Measurements from ENCODE around the gene CTU2.

Gene CTU2

DNA sequence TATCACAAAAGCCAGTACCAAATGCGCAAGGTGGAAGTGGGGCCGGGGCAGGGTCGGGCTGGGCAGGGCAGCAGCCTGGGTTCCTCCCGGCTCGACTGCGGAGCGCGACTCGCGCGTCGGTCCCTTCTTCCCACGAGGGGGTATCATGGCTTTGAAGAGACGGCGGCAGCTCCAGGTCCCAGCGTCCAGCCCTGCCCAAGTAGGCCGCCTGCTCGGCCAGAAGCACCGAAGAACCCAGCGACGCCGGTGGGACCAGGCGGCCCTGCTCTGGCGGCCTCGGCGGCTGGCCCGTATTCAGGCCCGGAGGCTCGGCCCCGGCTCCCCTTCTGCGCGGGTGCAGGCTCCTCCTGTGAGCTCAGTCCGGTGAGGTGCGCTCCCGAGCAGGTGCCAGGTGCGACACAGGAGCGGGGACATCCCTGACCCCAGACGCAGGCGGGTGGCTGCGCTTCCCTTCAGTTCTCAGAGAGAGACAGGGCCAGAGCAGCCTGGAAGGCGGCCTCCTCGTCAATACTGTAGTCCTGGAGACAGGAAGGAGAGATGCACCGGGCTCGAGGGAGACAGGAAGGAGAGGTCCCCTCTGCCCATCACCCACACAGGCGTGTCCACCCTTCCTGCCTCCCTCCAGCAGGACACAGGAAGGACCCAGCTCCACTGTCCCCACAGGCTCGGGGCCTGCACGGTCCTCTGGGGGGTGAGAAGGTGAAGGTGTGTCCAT lies 9.0 kb upstream of the CTU2 start:
- DNase-seq (ENCODE audit: low spot score) = no peak

DNA sequence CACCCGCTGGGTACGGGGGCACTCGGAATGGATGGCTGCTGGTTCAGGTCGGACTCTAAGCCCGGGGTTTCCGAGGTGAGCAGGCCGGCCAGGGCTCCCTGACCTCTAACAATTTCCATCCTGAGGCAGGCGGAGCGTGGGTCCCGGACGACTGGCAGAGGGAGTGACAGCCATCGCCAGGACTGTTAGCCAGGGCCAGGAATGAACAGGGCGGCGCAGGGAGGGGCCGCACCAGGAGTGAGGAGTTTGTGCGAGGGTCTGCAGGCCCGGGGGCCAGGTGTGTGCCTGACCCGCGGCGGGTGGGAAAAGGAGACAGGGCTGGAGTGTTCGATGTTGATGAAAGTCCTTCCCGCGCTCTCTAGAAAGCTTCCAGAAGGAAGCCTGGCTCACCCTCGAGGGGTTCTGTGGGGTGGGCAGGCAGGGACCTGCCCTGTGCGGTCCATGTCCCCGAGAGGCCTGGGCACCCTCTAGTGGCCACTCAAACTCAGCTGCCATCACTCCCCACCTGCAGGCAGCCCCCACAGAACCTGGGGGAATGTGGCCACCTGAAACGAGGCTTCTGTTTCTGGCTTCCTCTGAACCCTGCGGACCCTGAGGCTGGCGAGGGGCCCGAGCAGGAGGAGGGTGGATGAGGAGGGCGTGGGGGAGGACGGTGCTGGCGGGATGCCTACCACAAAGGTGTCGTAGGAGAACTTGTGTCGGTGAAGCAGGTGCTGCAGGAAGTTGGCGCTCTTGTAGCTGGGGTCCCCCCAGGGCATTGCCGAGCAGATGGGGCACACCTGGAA lies 8.3 kb upstream of the CTU2 start:
- DNase-seq (ENCODE audit: low spot score) = no peak

DNA sequence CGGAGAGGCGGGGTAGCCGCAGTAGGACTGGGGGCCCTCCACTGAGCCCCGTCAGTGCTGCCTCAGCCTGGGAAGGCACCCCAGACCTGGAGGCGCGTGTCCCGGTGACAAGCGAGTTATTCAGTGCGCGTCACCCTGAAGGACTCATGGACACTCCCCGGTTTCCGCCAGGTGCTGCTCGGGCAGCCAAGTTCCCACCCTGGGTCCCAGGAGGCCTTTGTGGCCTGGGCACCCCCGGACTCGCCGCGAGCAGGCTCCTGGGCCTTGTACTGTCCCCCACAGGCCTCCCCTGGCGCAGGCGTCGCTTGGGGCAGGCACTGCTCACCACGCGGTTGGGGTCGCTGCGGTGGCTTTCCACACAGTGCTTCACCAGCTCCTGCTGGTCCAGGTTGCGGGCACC lies 7.7 kb upstream of the CTU2 start:
- DNase-seq (ENCODE audit: low spot score) = no peak

DNA sequence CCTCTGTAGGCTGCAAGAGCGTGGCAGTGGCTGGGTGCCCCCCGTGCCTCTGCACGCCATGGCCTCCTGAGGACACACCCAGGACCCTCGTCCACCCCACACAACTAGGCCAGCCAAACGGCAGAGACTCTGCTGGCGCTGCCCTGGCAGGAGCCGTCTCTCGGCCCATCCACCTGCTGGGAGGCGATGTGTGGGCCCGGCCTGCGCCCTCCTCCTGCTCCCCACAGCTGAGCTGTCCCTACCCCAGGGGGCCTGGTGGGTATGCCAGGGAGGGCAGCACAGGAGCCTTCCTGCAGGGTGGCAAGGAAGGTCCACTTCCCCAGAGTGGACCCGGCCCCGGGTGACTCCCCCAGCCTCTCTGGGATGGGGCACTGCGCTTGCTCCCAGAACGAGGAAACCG lies 7.1 kb upstream of the CTU2 start:
- DNase-seq (ENCODE audit: low spot score) = no peak

DNA sequence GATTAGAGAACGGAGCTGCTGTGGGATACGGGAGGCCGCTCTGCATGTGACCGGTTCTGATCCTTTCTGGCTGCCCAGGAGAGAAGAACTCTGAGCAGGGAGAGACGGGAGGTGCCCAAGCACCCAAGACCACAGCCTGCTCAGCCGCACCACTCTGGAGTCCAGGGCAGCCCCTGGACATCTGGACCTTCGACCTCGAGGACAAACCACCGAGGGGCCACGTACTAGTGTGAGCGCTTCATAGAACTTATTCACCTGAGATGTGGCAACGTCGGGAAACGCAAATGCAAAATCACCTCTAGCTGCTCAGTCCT lies 6.0 kb upstream of the CTU2 start:
- no peak for DNase-seq (ENCODE audit: low spot score)

DNA sequence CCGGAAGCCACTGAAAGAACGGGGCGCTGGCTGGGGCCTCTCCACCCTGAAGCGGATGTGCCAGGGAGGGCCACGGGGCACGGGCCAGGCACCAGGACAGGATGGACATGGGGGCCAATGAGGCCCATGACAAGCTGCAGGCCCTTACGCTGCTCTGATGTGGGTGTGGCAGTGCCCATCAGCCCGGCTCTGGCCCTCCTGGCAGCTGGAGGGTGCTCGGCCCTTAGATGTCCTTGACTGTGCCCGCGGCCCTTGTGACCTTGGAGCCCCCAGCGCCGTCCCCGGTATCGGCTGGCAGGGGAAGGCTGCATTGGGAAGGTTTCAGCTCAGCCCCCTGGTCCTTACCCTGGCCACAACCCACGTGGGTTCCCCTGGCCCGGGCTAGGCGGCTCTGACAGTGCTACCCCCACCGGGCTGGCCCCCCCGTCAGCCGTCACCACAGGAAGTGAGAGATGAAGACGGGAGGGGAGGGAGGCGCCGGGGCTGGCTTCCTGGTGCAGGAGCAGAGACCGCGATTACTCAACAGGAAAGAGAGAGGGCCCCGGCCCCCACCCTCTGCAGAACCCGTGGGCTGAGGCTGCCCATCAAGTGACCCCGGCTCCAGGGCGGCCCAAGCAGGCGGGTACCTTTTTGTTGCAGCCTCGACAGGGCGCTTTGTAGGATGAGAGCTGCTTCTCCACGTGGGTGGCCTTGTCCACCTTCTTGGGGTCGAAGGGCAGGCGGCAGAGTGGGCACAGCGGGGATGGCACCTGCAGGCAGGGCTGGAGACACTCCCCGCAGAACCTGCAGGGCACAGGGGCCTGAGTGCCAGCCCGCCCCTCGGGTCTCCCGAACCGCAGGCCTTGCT lies 5.4 kb upstream of the CTU2 start:
- DNase-seq (ENCODE audit: low spot score) = peak; percentile 53

DNA sequence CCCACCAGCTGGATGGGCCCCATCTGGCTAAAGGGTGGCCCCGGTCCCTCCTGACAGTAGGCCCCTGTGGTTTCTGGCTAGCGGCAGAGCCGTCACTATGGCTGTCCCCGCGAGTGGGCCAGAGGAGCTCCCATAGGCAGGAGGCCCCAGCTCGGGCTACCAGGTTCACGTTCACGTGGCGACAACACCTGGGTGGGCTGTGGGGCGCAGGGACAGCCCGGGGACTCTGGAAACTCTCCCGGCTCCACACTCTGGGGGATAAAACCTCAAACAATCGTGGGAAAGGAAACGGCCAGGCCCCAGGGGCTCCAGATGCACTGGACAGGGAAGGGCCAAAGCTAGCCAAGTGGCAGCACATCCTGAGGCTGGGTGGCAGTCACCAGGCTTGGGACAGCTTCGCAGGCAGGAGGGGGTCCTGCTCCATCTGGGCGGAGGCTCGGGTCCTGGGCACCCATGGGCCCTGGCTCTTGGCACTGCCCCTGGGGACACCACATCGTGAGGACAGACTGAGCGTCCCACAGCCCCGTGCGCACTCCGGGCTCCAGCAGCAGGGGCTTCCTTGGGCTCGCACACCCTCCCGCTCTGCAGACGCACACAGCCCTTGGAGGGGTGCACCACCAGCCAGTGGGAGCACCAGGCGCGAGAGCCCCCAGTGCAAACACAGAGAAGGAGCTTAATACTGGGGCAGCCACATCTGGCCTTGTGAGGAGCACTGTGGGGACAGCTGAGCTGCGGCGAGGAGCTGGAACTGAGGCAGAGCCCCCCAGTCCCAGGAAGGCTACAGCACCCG lies 4.5 kb upstream of the CTU2 start:
- DNase-seq (ENCODE audit: low spot score) = no peak

DNA sequence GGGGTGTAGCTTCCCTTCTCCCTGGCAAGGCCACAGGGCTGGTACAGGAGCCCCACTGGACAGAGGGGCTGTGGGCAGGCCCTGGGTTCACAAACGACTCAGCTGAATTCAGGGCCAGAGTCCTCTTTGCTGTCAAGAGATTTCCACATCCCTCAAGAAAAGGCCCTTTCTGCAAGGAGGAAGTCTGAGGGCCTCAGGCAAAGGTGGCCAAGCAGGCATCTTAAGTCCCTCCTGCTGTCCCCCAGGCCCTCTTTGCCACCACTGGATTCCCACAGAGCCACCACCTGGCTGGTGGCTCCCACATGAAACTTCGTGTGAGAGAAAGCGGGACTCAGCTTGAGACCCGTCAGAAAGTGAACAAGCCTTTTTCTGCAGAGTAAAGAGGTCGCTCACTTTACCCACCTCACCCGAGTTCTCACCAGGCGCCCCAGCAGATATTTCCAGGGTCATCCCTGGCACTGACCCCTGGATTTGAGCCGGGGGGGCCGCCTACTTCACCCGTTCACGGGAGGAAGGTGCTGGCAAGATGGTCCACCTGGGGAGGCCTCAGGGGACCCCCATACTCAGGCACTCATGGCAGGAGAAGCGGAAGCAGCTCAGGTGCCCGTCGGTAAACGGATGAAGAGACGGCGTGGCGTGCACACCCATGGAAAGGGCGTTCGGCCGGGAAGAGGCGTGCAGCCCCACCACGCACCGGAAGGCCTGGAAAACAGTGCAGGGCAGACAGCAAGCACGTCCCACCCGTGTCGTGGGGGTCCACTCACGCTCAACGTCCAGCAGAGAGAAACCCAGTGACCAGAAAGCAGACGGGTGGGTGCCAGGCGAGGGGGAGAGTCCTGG lies 3.7 kb upstream of the CTU2 start:
- no peak for DNase-seq (ENCODE audit: low spot score)

DNA sequence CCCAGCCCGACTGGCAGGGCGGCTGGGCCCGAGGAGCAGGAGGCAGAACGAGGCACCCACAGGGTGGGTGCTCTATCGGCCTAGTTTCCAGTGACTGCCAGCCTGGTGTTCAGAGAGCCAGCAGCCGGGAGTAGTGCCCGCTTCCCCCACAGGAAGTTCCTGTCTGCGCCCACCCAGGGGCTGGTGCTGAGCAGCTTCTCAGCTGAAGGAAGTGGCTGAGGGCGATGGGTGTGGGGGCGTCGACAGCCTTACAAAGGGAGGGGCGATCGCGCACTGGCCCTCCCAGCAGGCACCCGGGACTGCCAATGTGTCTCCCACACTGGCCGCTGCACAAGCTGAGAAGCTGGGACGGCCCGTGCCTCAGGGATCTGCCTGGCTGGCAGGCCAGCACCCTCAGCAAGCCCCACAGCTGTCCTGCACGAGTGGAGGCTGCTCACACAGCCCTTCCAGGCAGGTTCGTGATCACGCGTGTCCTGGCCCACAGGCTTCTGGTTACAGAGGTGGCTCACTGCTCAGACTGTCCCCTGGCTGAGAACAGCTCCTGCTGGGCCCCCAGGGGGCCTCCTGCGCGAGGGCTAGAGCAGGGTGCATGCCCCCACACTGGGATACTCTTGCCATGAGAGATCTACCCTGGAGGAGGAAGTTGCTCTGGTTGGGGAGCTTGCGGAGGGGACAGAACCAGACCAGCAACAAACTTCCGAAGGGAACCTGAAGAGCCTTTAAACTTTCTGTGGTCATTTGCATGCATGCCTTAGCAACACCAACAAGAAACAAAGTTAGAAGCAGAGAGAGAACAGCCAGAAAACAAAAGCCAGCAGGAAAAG lies 2.6 kb upstream of the CTU2 start:
- DNase-seq (ENCODE audit: low spot score) = peak; percentile 42

DNA sequence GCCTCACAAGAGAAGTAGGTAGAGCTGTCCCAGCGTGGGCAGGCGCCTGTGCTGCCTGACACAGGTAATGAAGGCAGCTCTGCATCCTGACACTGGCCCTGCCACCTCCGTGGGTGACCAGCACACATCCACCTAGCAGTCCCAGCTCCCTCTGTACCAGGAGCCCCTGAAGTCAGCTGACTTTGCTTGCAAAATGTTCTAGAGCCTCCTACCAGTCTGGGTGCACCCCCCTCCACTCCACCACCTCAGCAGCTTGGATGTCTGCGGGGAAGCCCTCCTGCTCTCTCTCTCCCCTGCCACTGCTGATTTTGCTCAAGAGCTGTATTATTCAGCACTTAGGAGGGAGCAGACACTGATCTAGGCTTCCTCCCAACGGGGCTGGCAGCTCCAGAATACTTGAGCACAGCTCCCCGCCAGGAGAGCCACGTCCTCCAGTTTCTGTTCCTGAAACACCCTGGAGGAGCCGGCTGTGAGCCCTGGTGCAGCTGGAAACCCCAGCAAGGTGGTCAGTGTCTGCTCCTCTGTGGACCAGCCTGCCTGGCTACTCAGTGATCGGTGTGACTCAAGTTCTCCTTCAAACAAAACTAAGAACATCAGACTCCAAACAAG lies 1.1 kb upstream of the CTU2 start:
- peak; percentile 56 for DNase-seq (ENCODE audit: low spot score)

DNA sequence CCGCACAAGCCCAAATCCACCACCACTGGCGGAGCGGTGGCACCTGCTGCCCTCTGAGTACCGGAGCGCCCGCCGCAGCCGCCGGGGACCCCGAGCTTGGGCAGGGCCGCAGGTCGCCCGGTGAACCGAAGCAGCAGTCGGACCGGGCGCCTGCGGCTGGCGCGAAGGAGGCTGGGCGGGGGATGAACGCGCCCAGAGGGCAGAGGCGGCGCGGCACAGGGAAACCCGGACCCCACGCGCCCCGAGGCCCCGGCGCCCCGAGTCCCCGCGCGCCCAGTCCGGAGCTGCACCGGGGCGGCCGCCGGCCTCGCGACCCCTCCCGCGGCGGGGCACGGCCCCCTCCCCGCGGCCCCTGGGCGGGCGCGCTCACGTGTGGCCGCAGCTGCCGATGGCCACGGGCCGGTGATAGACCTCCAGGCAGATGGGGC lies 488 bp upstream of the CTU2 start:
- DNase-seq (ENCODE audit: low spot score) = no peak

DNA sequence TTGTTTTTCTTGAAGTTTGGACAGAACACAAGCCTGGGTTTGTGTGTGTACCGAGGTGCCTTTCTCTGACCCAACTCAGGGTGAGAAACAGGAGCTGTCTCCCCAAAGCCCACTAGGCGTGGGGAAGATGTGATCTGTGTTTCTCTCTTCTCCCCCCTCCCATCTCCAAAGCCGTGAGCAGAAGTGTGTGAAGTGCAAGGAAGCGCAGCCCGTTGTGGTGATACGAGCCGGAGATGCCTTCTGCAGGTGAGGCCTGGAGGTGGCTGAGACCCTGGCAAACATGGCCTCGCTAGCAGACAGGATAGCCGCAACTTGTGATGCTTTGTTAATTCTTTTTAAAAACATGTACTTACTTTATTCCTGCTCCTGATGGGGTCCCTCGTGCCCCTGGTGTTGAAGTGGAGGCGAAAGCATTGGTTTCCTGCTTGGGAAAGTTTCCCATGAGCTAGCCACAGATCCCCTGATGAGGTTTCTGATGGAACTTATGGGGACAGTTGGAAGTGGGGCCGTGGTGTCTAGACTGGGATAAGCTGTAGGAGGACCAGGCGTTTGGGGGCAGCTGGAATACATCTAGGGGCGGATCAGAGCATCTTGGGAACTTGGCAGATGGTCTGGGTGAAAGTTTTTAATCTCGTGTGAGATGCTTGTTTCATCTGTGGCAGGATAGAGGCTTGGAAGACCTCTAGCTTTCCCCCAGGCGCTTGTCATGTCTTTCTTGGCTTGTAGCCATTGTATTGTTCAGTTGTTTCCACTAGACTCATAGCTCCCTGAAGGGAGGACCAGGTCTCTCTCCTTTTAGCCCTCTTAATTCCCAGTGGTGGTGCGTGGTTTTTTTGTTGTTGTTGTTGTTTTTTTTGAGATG lies 893 bp downstream of the CTU2 start:
- DNase-seq (ENCODE audit: low spot score) = no peak

DNA sequence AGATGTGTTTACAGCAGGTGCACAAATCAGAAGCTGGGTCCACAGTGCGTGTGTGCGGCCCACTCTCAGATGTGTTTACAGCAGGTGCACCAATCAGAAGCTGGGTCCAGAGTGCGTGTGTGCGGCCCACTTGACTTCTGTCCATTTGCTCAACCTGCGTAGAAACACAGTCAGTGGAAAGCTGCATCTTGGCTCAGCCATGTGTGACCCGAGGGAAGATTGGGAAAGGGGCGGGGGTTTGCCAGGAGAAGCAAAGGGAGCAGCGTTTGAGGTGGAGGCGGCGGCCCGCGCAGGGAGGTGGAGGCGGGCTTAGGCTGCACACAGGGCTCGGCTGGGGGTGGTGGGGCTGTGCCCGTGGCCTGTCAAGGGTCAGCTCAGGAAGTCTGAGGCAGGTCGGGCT lies 4.3 kb downstream of the CTU2 start:
- DNase-seq (ENCODE audit: low spot score) = no peak

DNA sequence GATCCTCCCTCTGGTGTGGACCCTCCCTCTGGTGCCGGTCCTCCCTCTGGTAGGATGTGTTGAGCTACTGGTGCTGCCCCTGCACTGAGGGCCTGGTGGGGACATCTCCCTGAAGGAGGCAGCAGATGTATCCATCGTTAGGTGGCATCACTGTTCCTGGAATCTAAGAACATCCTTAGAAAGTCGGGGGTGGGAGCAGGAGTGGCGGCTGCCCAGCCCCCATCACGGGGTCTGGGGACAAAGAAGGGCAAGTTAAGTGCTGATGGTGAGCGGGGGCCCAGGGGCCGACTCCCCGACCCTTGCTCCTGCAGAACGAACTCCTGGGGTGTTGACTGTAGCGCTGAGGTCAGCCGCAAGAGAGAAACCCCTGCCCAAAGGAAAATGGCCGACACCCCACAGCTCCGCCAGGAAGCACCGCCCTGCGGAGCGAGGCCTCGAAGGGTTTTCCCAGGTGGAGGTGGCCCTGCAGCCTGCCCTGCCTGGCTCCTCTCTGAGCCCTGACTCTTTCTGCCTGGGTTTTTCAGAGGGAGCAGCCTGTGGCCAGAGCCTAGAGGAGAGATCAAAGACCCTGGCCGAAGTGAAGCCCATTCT lies 5.5 kb downstream of the CTU2 start:
- no peak for DNase-seq (ENCODE audit: low spot score)

DNA sequence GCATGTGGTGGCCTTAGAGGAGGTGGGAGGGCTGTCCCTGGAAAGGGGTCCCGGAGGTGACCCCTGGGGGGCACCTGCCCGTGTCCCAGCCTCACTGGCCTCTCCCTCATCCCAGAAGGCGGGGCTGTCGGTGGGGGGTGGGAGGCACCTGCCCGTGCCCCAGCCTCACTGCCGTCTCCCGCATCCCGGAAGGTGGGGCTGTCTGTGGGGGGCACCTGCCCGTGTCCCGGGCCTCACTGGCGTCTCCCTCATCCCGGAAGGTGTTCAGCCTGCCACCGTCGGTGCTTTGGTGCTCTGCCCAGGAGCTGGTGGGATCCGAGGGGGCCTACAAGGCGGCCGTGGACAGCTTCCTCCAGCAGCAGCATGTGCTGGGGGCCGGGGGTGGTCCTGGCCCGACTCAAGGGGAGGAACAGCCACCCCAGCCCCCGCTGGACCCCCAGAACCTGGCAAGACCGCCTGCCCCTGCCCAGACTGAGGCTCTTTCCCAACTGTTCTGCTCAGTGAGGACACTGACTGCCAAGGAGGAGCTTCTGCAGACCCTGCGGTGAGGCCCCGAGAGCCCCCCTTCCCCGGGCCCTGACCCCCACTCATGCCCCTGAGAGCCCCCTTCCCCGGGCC lies 6.2 kb downstream of the CTU2 start:
- no peak for DNase-seq (ENCODE audit: low spot score)

DNA sequence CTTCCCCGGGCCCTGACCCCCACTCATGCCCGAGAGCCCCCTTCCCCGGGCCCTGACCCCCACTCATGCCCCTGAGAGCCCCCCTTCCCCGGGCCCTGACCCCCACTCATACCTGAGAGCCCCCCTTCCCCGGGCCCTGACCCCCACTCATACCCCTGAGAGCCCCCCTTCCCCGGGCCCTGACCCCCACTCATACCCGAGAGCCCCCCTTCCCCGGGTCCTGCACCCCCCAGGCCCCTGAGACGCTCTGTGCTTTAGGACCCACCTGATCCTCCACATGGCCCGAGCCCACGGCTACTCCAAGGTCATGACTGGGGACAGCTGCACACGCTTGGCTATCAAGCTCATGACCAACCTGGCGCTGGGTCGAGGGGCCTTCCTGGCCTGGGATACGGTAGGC lies 6.8 kb downstream of the CTU2 start:
- DNase-seq (ENCODE audit: low spot score) = no peak

DNA sequence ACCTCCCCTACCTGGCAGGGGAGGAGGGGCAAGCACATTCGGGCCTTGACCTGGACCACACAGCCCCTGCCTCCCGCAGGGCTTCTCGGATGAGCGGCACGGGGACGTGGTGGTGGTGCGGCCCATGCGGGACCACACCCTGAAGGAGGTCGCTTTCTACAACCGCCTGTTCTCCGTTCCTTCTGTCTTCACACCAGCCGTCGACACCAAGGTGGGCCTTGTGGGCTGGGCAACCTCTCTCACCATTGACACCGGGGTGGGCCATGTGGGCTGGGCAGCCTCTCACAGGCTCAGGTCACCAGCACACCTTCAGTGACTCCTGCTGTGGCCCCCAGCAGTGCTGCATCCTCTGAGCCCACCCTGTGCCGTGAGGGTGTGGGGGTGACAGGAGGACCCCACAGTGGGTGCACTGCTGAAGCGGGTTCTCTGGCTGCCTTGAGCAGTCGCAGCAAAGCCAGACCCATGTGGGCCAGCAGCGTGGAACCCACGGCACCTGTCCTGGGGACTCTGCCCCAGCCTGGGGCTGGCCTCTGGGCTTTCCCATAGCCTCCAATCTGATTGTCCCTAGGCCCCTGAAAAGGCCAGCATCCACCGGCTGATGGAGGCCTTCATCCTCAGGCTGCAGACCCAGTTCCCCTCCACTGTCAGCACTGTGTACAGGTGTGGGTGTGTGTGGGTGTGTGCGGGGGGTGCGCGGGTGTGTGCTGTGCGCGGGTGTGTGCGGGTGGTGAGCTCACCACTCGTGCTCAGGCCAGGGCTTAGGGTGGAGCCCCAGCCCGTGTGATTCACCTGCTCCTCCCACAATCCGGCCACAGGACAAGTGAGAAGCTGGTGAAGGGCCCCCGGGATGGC lies 7.5 kb downstream of the CTU2 start:
- no peak for DNase-seq (ENCODE audit: low spot score)

Measured in putamen (tissue), 1 donor.